K562 (cell line): ENCODE data around the gene NUDT22. TPM values are rescaled to one million over a fixed set of nuclear protein-coding genes. Genes with fewer than 3 reads are reported as not detected.

Source experiments
- BCOR ChIP-seq: fragments of 450-650 bp; IDR thresholded peaks from 2 replicates; pipeline ENCODE4 v1.6.1; 2016
- BRCA1 ChIP-seq, 2 experiments: fragments of 450-650 bp in 1 of 2; sonication (generic) in 1 of 2; formaldehyde crosslinking in 1 of 2; IDR thresholded peaks; 2 replicates each; pipeline versions ENCODE4 v1.5.0 to v1.6.1; 2017 to 2020; ENCODE audit warnings: mild to moderate bottlenecking in 1 of 2, missing genetic modification reagents in 1 of 2
- CBX3 ChIP-seq, 2 experiments: IDR thresholded peaks; 1 replicate in 1 of 2; 2 replicates in 1 of 2; pipeline ENCODE4 v1.6.1; 2012; ENCODE audit warnings: inconsistent platforms in 2 of 2, low read length in 2 of 2, borderline replicate concordance in 1 of 2, control low read depth in 1 of 2
- CREB1 ChIP-seq, 2 experiments: sonication (generic) in 1 of 2; formaldehyde crosslinking in 1 of 2; IDR thresholded peaks; 2 replicates each; pipeline versions ENCODE4 v1.6.1 to v1.8.0; 2012 to 2022; ENCODE audit warnings: inconsistent platforms in 1 of 2, mild to moderate bottlenecking in 1 of 2, missing genetic modification reagents in 1 of 2, moderate library complexity in 1 of 2
- EGR1 ChIP-seq: fragments of 450-650 bp; conservative IDR thresholded peaks from 2 replicates; pipeline ENCODE4 v1.6.1; 2017; ENCODE audit warnings: mild to moderate bottlenecking
- ETV1 ChIP-seq: fragments of 450-650 bp; conservative IDR thresholded peaks from 2 replicates; pipeline ENCODE4 v1.6.1; 2016; ENCODE audit warnings: missing genetic modification characterization, control low read depth, low read depth, missing compliant biosample characterization
- HDAC2 ChIP-seq: fragments of 450-650 bp; IDR thresholded peaks from 2 replicates; pipeline ENCODE4 v1.6.1; 2016; ENCODE audit warnings: mild to moderate bottlenecking
- JUND ChIP-seq, 2 experiments: IDR thresholded peaks; 2 replicates in 1 of 2; 3 replicates in 1 of 2; pipeline ENCODE4 v1.6.1; 2011; ENCODE audit warnings: borderline replicate concordance in 2 of 2, low read depth in 2 of 2, low read length in 2 of 2, improper control_type of control experiment in 1 of 2, missing biosample characterization in 1 of 2, missing genetic modification characterization in 1 of 2, missing genetic modification reagents in 1 of 2
- POLR2H ChIP-seq: IDR thresholded peaks from 2 replicates; pipeline ENCODE4 v1.6.1; 2016; ENCODE audit warnings: missing genetic modification characterization, low read depth, mild to moderate bottlenecking, control low read depth, missing compliant biosample characterization, moderate library complexity
- RAD21 ChIP-seq, 2 experiments: fragments of 250-450 bp in 1 of 2; fragments of 450-650 bp in 1 of 2; sonication (Bioruptor Pico) in 1 of 2; formaldehyde crosslinking in 1 of 2; IDR thresholded peaks in 1 of 2; conservative IDR thresholded peaks in 1 of 2; 2 replicates each; pipeline versions ENCODE4 v1.4.0 to v1.8.0; 2020 to 2022; ENCODE audit warnings: mild to moderate bottlenecking in 2 of 2, moderate library complexity in 1 of 2
- RBM22 ChIP-seq: fragments of 200-400 bp; formaldehyde crosslinking; IDR thresholded peaks from 2 replicates; pipeline ENCODE4 v1.6.1; 2018; ENCODE audit warnings: low read length, low read depth; ENCODE audit not compliant: poor library complexity, severe bottlenecking
- SMAD3 ChIP-seq: fragments of 450-650 bp; formaldehyde crosslinking; conservative IDR thresholded peaks from 2 replicates; pipeline ENCODE4 v1.4.0; 2020; ENCODE audit warnings: mild to moderate bottlenecking
- TOE1 ChIP-seq, 2 experiments: fragments of 450-650 bp in 1 of 2; sonication (generic) in 1 of 2; formaldehyde crosslinking in 1 of 2; IDR thresholded peaks; 2 replicates each; pipeline versions ENCODE4 v1.7.1 to v1.8.0; 2016 to 2022; ENCODE audit warnings: borderline replicate concordance in 2 of 2, mild to moderate bottlenecking in 2 of 2, antibody characterized with exemption in 1 of 2, inconsistent platforms in 1 of 2, low read depth in 1 of 2, missing genetic modification reagents in 1 of 2, moderate library complexity in 1 of 2
- ZNF395 ChIP-seq: fragments of 200-800 bp; sonication (Bioruptor generic); IDR thresholded peaks from 2 replicates; pipeline ENCODE4 v1.6.1; 2017; ENCODE audit warnings: missing genetic modification characterization, missing compliant biosample characterization
- ZNF707 ChIP-seq: fragments of 250-450 bp; sonication (Bioruptor Pico); conservative IDR thresholded peaks from 2 replicates; pipeline ENCODE4 v1.8.0; 2022; ENCODE audit warnings: inconsistent platforms, mild to moderate bottlenecking, moderate library complexity
- ZNF79 ChIP-seq: fragments of 250-450 bp; sonication (Bioruptor Pico); IDR thresholded peaks from 2 replicates; pipeline ENCODE4 v1.4.0; 2020; ENCODE audit warnings: low read depth, mild to moderate bottlenecking, moderate library complexity
- ZSCAN29 ChIP-seq: fragments of 450-650 bp; IDR thresholded peaks from 2 replicates; pipeline ENCODE4 v1.6.1; 2017
- ZSCAN32 ChIP-seq: fragments of 450-650 bp; formaldehyde crosslinking; IDR thresholded peaks from 2 replicates; pipeline ENCODE4 v1.4.0; 2020; ENCODE audit warnings: mild to moderate bottlenecking, moderate library complexity
- polyA plus RNA-seq, 8 experiments: library from polyadenylated mRNA; depleted of rRNA in 4 of 8; stranded (reverse) in 5 of 8; unstranded in 3 of 8; fragments of >200 nt; fragmentation: Nextera tagmentation in 2 of 8; fragmentation: Illumina TruSeq in 1 of 8; extraction: Ambion mirVana in 2 of 8; extraction: Trizol in 1 of 8; gene quantifications; 2 replicates each; pipeline versions ENCODE4 v1.2.1 to v1.2.3, GENCODE V29; 2011 to 2014; ENCODE audit warnings: inconsistent platforms in 1 of 8, missing spikeins in 1 of 8
- total RNA-seq, 7 experiments: library from RNA; depleted of rRNA in 6 of 7; stranded (reverse); fragments of >200 nt in 6 of 7; fragmentation: Illumina TruSeq in 2 of 7; extraction: Trizol in 2 of 7; gene quantifications; 2 replicates each; pipeline versions ENCODE4 v1.2.1 to v1.2.3, GENCODE V29; 2011 to 2021; ENCODE audit warnings: low replicate concordance in 1 of 7
- TF ChIP-seq, protein P1 (sequence below), 2 experiments: IDR thresholded peaks; 2 replicates each; pipeline ENCODE4 v1.6.1; 2012; ENCODE audit warnings: improper control_type of control experiment in 2 of 2, low read depth in 2 of 2, low read length in 2 of 2, borderline replicate concordance in 1 of 2

The NUDT22 gene
- total and polyA plus RNA-seq, 9 of the 15 experiments (the other 6 are each of a cell fraction or from before 2014, with no cell fraction given), result 6.3 to 92.6 (median 37.4) TPM

GRCh38 chr11:64268025-64268892, 42.2 kb downstream of the NUDT22 start (continued):
- peak; percentile 4; the same call in 1 of the 2 replicates for TF ChIP-seq ZNF395 (CRISPR knock-in tag)
- TF ChIP-seq RBM22, result peak; percentile 58
- TF ChIP-seq POLR2H (tag), result peak; percentile 8; the same call in 1 of the 2 replicates
- 0 out of 2 replicates have a peak, but pooled peaks have one; percentile 23 for TF ChIP-seq ZNF79 (CRISPR knock-in tag)
- 0 out of 2 replicates have a peak, but pooled peaks have one; percentile 24 for TF ChIP-seq ZNF707
- peak; percentile 31; the same call in 1 of the 2 replicates for TF ChIP-seq HDAC2
- no peak for TF ChIP-seq SMAD3 (CRISPR knock-in tag)
- no peak for TF ChIP-seq BRCA1 (IDR thresholded peaks at IDR 0.05)
- 0 out of 2 replicates have a peak, but pooled peaks have one; percentile 37 for TF ChIP-seq BRCA1 (CRISPR knock-in tag; IDR thresholded peaks at IDR 0.05)
- TF ChIP-seq BCOR, result peak; percentile 72
- TF ChIP-seq JUND (IDR thresholded peaks at IDR 0.05; ENCODE audit: borderline replicate concordance, low read depth, low read length), result 0 out of 2 replicates have a peak, but pooled peaks have one; percentile 2
- TF ChIP-seq JUND (tag; IDR thresholded peaks at IDR 0.05; ENCODE audit: borderline replicate concordance, low read depth, low read length), result no peak; the same call in 2 of the 3 replicates
- TF ChIP-seq ZSCAN29, result peak; percentile 44; the same call in 1 of the 2 replicates
- 0 out of 4 replicates have a peak, but pooled peaks of 1 of the 2 experiments have one; percentile 2 for TF ChIP-seq RAD21 (CRISPR knock-in tag; conservative IDR thresholded peaks at IDR 0.05 in 1 of 2, IDR thresholded peaks at IDR 0.05 in 1 of 2)
- TF ChIP-seq ETV1 (tag), result peak; percentile 90
- TF ChIP-seq, protein P1, sequence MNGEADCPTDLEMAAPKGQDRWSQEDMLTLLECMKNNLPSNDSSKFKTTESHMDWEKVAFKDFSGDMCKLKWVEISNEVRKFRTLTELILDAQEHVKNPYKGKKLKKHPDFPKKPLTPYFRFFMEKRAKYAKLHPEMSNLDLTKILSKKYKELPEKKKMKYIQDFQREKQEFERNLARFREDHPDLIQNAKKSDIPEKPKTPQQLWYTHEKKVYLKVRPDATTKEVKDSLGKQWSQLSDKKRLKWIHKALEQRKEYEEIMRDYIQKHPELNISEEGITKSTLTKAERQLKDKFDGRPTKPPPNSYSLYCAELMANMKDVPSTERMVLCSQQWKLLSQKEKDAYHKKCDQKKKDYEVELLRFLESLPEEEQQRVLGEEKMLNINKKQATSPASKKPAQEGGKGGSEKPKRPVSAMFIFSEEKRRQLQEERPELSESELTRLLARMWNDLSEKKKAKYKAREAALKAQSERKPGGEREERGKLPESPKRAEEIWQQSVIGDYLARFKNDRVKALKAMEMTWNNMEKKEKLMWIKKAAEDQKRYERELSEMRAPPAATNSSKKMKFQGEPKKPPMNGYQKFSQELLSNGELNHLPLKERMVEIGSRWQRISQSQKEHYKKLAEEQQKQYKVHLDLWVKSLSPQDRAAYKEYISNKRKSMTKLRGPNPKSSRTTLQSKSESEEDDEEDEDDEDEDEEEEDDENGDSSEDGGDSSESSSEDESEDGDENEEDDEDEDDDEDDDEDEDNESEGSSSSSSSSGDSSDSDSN (IDR thresholded peaks at IDR 0.05; ENCODE audit: borderline replicate concordance in 1 of 2, low read depth in 2 of 2, low read length in 2 of 2), result peak; percentile 37 to 49; a peak in 1 of 4 replicates
- TF ChIP-seq CREB1 (IDR thresholded peaks at IDR 0.05), result 0 out of 2 replicates have a peak, but pooled peaks have one; percentile 11
- no peak for TF ChIP-seq CREB1 (CRISPR knock-in tag; IDR thresholded peaks at IDR 0.05)
- TF ChIP-seq EGR1, result no peak
- TF ChIP-seq CBX3 (IDR thresholded peaks at IDR 0.05; ENCODE audit: borderline replicate concordance in 1 of 2, low read length in 2 of 2), result no peak
- no peak for TF ChIP-seq TOE1 (IDR thresholded peaks at IDR 0.05; ENCODE audit: borderline replicate concordance)
- TF ChIP-seq TOE1 (CRISPR knock-in tag; IDR thresholded peaks at IDR 0.05; ENCODE audit: borderline replicate concordance, low read depth), result 0 out of 2 replicates have a peak, but pooled peaks have one; percentile 48
- TF ChIP-seq ZSCAN32 (CRISPR knock-in tag), result no peak
